Measurements from ENCODE around the gene CHRD.
A peak's percentile ranks its signal among the peaks of the same experiment; 100 is the strongest.

CHRD gene

DNA sequence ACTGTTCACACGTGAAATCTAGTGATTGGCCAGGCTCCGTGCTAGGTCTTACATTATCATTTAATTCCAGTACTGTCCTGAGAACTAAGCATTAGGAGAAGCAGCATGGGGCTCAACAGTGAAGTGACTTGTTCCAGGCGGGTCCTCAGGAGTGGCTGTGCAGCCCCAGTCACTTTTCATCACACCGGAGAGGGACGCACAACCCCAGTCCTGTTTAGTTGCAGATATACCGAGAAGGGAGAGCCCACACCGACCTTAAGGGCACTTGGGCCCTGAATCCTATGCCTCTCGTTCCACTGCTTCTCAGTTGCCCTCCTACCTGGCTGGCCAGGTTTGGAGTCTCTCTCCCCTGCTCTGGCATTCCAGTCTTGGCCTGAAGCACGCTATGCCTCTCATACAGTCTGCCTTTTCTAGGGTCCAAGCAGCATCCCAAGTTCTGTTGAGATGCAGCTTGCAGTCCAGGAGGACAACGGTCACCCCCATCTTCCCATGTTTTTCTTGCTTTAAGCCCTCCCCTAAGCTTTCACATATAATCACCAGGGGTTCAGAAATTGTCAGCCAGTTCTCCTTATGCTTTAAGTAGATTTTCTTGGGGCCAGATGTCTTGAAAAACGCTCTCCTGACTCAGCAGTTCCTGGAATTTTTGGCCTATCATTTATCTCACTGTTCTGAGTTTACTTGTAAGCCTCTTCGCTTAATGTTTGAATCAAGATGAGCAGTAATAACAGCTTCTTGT lies 32.4 kb upstream of the CHRD start:
- no peak for DNase-seq

DNA sequence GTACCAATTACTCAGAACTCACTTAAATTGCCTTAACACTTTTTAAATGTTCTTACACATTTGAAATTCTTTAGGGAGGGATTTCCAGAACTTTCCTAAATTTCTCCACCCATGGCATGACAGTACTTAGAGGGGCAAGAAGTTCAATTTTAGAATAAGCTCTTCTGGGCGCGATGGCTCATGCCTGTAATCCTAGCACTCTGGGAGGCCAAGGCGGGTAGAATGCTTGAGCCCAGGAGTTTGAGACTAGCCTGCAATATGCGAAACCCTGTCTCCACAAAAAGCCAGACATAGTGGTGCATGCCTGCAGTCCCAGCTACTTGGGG lies 31.8 kb upstream of the CHRD start:
- no peak for DNase-seq

GRCh38 chr3:184349563-184350470 lies 30.0 kb upstream of the CHRD start:
- DNase-seq = no peak

DNA sequence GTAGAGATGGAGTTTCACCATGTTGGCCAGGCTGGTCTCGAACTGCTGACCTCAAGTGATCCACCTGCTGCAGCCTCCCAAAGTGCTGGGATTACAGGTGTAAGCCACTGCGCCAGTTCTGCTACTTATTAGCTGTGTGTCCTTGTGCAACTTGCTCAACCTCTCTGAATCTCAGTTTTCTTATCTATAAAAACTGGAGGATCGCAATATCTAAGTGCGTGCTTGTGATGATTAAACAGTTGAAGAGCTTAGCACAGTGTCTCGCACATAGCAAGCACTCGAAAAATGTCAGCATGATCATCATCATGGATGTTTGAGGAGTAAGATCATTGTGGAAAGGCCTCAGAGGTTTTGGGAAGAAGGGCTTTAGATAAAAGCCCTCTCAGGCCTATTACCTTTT lies 29.2 kb upstream of the CHRD start:
- DNase-seq = no peak

DNA sequence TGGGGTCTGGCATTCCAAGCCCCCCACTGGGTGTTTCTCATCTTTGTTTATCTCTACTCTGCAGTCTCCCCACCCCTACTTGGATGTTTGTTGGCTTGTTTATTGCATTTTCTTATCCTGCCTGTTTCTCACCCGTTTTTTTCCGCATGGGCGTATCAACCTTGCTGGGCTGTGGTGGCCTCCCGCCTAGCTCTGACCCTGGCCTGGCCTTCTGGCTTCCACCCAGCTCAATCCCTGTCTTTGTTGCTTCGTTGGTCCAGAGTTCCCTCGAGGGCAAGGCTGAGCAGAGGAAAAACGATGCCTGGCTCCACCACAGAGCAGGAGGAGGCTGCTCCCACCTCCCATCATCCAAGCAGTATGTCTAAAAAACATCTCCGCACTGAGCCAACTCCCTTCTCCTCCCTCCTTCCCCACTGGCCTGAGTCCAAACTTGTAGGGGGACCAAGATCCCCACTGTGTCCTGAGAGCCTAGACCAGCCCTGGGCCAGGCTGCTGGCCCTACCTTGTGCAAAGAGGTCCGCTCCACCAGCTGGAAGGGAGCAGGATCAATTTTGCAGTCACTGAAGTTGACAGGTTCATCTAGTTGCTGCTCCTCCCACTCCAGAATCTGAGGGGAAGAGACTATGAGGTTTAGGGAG lies 28.2 kb upstream of the CHRD start:
- DNase-seq = no peak

DNA sequence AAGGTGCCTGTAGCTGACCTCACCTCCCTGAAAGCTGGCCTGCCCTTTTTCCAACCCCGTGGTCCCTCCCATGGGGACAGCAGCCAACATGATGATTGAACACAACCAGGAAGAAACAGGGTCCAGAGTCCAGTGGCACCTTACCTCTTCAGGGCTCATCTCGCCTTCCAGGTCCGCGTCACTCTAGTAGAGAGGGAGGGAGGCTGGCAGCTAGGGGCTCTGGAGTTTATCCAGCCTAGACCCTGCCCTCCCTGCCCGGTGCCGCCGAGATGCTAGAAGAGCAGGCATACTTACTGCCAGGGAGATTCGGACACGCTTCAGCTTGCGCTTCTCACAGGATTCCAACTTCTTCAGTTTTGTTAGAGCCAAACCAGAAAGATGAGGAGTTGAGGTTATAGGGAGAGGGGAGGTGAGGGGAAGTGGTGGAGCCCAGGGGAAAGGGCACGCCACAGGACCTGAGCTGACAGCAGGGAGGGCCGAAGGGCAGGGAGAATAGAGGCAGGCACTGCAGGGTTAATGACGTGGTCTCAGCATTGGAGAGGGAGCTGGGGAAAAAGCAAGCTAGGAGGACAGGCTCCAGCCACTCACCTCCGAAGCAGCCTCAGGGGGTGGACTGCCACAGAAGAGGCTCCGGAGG lies 27.6 kb upstream of the CHRD start:
- no peak for DNase-seq

DNA sequence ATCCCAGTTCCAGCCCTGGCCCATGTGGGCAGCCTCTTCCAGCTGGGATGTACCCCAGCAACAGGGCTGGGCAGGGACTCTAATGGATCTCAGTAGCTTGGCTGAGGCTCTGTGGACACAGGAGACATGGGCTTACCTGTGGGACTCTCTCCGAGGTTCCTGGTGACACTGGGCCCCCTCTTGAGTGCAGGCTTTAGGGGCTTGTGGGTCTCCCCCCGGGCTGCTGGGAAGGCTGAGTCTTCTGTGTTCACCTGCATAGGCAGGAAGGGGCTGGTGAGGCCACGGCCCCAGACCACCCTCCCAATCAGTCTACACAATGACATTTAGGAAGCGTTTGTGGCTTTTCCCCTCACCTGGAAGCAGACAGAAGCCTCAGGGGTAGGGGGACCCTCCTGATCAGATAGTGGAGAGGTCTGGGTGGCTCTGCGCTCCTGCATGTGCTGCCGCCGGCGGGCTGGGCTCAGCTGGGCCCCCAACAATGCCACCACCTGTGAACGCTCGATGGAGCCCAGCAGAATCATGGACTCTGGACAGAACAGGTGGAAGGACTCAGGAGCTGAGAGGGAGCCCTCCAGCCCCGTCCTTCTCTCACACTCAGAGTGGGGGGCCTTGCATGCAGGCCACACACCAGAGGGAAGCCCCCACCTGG lies 26.8 kb upstream of the CHRD start:
- no peak for DNase-seq

- no peak for DNase-seq
Observed at GRCh38 chr3:184353546-184353941, 26.3 kb upstream of the CHRD start.

- DNase-seq = peak; percentile 20
Observed at GRCh38 chr3:184354121-184354728, 25.6 kb upstream of the CHRD start.

DNA sequence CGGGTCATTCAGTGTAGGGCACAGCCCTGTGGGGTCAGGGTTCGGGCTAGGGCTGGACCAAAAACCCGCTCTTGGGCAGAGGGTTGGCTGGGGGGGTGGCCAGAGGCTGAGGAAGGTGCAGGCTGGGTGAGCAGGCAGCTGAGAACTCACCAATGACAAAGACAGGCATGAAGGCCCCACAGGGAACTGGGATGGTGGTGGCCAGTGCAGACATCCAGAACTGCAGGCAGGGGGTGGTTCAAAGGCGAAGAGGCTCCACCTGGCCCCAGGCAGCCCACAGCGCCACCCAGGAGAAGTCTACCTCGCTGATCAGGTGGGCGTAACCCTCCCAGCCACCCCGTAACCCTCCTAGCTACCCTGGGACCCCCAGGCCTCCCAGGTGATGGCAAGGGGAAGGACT lies 25.1 kb upstream of the CHRD start:
- no peak for DNase-seq

- no peak for DNase-seq
Observed at GRCh38 chr3:184355261-184356040, 24.4 kb upstream of the CHRD start.

GRCh38 chr3:184357248-184358123 lies 22.4 kb upstream of the CHRD start:
- DNase-seq = no peak

- no peak for DNase-seq
Observed at GRCh38 chr3:184358124-184358767, 21.6 kb upstream of the CHRD start.

- DNase-seq = no peak
Observed at GRCh38 chr3:184358921-184359350, 20.9 kb upstream of the CHRD start.

DNA sequence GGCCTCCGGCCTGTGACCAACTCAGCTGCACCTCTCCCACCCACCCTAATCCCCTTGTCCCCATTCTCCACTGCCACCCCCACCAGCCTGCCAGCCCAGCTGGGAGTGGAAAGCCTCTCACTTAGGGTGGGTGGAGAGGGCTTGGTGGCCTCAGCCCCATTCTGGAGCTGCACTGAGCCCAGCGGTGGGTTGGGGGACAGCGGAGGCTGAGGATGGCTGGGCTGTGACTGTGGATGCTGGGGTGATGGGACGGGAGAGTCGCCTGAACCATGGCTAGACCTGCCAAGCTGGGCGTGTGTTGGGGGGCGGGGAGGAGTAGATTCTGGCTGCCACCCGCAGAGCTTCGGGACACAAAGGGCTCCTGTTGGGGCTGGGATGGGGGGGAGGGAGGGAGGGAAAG lies 20.2 kb upstream of the CHRD start:
- DNase-seq = no peak

DNA sequence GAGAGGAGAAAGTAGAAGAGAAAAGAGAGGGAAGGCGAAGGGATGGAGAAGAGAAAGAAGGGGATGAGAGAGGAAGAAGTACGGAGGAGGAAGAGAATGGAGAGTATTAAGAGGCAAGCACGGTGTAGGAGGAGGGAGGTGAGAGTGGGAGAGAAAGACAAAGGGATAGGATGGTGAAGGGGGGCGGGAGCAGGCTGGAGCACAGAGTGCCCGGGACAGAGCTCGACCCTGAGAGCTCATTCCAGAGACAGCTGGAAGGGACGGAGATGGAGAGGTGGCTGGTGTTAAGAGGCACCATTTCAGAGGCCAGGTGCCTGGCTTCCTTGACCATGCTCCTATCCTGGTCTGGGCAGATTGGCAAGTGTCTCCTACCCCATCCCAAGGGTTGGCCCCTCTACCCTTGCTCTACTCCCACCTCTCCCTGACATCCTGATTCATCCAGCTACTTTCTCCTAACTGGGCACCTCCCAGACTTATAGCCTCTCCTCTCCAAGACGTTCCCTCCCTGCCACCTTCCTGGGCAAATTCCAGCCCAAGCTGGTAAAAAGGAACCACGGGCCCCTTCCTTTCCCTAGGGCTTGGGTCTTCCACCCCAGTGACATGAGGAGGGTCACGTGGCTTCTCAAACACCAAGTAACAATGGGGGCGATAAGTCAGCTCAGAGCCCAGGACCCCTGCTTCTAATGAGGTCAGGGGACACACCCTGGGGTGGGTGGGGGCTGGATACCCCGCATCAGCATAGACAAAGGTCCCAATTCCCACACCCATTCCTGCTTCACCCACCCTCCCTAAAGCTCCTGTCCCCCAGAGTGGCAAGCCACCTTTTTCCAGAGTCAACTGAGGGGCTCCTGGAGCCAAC lies 19.6 kb upstream of the CHRD start:
- no peak for DNase-seq

- no peak for DNase-seq
Observed at GRCh38 chr3:184360929-184361531, 18.8 kb upstream of the CHRD start.

DNA sequence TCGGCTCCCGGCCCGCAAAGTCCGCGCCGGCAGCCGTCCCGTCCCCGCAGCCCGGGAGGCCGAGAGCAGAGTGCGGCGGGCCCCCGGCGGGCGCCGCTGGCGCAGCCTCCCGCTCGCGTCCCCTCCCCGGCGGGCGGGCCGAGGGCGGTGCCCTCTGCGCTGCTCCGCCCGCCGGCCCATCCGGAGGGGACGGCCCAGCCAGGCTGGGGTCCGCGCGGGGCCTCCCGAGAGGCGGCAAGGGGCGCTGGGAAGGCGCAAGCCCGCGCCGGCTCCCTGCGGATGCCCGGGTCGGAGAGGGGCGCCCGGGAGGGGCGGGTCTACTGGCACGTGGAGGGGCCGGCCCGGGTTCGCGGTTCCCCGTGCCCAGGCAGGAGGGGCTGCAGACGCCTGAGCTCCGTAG lies 18.3 kb upstream of the CHRD start, which contains the start of the genes CLCN2 and POLR2H:
CLCN2 (minus strand) TSS at position 74 of the 400 bp plus-strand sequence. CDS start 126 bp downstream, outside the sequence.
POLR2H (plus strand) TSS at position 179 of the 400 bp plus-strand sequence. CDS start 1,783 bp downstream, outside the sequence.
- DNase-seq = no peak

All from T1000 (cell line).